HG03108 (cell line): ENCODE results near the gene PTPRN2.

Experiments
- ATAC-seq: cut with Tn5 transposase; IDR thresholded peaks from one replicate; pipeline ENCODE4 v1.9.1; 2021; ENCODE audit warnings: moderate library complexity; ENCODE audit not compliant: unreplicated experiment

Gene PTPRN2

DNA sequence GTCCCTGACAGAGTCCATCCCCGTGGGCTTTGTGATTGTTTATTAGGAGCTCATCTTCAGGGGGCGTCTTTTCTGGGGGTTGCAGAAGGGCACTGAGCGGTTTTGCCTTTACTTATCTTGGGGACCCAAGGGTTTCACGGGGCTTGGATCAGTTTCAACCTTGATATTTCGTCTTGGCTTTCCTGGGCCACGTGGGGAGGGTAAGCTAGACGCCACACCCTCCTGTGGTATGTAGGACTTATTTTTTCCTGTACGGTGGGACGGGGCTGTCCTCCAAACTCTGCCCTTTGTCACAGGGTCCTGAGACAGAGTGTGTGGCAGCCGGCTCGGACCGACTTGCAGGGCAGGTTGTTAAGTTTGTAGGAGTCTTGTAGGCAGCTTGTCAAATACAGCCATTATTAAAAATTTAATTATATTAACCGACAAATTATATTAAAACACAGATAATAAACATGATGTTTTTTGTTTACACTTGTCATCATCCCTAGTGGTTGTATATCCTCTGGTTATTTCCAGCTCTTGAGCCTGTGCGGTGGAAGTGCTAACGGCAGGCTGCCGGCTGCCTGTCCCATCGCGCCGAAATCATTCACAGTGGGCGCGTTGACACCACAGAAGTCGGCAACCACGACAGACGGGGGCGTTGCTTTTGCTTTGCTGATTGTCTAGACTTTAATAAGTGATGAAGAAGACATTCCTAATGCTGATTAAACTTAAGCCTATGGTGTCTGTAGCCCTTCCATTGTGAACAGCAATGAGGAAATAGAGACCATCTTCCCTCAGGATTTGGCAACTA, 1057.7 kb downstream of the PTPRN2 start:
- ATAC-seq: no peak

DNA sequence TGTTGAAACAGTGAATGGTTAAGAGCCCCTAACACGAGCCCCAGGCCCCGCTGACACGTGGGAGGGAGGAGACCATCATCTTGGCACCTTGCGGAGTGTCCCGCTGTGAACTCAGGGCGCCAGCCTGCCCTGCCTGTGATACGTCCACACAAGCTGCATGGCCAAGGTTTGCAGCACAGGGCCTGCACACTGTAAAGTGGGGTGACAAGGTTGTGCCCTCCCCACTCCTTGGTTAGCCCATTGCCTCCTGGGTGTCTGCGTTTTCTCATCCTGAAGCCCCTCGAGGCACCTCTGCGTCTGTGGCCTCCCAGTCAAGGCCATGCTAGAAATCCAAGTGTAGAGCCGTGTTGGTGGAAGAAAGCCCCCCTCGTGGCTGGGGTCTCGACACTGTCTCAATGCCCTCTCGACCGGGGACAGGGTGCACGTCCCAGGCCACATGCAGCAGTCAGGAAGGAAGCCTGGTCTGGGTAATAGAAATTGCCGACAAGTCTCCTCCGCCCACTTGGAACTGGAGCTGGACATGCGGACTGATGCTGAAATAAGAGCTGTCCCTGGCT, 1058.8 kb downstream of the PTPRN2 start:
- ATAC-seq: no peak

DNA sequence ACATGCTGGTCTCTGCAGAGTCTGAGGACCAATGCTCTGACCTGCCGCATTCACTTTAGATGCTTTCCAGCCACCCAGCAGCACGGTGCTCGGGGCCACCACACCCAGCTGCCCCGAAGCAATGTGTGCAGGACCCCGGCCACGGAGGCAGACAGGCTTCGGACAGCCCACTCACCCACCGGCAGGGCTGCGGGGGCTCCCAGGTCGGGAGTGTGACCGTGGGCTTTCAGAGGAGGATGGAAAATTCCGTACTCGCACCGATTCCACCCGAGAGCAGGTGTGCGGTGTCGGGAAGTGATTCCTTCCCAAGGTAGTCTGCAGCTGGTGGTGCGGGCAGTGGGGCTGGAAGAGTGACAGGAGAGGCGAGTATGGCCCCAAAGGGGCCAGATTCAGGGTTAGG, 1059.9 kb downstream of the PTPRN2 start:
- ATAC-seq: no peak

DNA sequence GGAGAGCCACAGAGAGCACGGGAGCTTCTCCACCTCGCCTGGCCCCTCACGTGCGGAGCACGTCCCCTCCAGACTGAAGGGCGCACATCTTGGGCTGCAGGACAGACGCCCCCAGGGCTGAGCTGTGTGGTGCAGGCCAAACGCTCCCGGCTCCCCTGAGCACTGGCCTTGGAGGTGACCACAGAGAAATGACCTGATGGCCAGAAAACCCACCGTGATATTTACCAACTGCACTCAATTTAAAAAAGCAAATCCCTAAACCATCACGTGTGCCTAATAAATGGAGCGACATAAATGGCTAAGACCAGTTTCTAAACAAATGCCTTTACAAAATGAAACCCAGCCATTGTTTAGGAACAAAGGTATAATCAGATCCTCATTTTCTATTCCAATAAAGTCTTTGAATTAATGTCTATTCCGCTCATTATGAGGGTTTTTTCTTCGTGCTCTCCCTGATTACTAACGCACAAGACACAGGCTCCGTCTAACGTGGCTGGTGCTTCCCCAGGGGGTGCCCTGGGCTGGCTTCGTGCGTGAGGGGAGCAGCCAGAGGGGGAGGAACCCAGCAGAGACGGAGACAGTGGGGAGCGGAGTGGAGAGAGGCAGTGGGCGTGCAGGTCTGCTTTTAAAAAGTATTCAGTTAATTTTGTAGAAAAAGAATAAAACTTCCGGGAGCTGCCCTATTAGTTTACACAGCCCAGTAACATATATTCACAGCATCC, 1060.5 kb downstream of the PTPRN2 start:
- ATAC-seq: no peak

- ATAC-seq: no peak
Measured at GRCh38 chr7:157526005-157526912, 1061.4 kb downstream of the PTPRN2 start.

DNA sequence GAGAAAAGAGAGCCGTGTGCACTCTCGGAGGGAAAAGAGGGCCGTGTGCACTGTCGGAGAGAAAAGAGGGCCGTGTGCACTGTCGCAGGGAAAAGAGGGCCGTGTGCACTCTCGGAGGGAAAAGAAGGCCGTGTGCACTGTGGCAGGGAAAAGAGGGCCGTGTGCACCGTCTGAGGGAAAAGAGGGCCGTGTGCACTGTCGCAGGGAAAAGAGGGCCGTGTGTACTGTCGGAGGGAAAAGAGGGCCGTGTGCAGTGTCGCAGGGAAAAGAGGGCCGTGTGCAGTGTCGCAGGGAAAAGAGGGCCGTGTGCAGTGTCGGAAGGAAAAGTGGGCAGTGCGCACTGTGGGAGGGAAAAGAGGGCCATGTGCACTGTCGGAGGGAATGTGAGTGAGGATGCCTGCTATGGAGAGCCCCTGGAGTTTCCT, 1062.1 kb downstream of the PTPRN2 start:
- no peak for ATAC-seq

DNA sequence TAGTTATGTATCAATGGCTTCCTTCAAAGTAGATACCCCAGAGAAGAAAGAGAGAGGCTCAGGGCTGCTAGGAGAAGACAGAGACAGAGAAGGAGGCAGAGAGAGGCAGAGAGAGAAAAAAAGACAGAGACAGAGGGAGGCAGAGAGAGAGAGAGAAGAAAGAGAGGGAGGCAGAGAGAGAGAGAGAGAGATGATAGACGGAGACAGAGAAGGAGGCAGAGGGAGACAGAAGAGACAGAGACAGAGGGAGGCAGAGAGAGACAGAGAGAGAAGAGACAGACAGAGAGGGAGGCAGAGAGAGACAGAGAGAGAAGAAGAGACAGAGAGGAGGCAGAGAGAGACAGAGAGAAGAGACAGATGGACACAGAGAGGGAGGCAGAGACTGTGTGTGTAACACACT, 1062.9 kb downstream of the PTPRN2 start:
- no peak for ATAC-seq

DNA sequence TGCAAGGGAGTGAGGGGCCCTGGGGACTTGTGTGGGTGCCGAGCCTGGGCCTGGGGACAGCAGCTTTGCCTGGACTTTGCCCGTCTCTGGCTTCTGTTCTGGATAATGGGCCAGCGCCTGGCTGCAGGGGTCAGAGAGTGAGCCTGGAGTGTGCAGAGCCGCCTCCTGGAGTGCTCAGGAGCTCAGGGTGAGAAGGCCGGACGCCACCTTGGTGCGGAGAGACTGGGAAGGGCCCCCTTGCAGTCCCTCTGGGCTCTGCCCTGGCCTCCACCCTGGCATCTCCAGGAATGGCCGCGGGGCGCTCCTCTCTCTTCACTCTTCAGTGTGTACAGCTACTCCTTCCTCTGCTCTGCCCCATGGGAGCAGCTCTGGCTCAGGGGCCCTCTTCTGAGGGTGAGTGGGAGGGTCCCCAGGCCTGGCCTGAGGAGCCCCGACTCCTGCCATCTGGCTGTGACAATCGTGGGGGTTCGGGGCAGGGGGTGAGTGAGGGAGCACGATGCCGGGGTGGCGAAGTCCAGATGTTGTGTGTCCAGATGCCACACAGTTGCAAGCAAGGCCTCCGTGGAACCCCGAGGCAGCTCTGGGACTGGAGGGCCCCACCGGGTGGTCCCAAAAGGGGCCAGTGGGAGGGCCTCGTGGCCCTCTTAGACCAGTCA, 1063.7 kb downstream of the PTPRN2 start:
- ATAC-seq: no peak

DNA sequence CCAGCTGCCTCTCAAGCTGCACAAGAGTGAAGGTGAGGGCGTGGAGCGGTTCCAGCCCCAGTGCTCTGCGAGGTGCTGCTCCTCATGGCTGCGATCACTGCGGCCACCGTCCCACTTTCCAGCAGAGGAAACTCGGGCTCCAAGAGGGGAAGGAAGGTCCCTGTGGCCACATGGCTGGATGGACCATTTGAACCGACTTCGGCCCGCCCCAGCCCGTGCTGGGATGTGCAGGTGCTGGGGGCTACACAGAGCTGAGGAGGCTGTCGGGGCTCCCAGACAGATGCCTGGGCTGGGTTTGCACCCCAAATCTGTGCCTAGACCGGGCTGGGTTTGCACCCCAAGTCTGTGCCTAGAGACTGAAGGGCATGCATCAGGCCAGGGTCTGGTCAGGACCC, 1064.3 kb downstream of the PTPRN2 start:
- no peak for ATAC-seq

DNA sequence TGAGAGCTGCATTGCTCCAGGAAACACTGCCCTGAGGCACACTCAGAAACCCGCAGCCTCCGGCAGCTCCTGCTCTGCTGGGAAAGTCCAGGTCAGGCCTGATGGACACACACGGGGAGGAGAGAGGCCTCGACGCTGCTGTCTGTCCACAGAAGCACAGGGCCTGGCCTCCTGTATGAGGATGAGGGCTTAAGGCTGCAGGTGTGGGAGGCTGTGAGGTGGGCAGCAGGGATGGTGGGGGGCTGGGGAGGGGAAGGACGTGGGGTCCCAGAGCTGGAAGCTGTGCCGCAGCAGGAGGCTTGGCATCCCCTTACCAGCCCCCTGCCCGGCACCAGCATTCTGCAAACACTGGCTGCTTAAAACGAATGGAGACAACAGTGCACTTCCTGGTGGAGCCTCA, 1064.7 kb downstream of the PTPRN2 start:
- no peak for ATAC-seq

DNA sequence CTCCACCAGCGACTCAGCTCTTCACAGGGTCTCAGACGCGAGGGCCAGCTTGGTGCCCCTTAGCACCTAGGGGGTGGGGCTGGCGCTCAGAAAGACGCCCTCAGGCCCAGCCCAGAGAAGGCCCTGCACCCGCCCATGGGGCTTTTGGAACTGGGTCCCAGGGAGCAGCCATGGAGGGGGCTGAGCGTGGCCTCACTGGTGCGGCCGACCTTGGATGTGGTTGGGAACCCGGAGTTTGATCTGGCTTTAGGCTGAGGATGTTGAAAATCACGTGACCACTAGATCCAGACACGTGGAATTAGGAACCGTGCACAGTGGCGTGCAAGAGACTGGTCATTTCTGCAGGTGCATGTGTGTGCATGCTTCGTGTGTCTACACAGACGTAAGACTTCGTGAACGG, 1065.4 kb downstream of the PTPRN2 start:
- no peak for ATAC-seq

GRCh38 chr7:157521752-157522151, 1065.9 kb downstream of the PTPRN2 start:
- ATAC-seq: no peak

- ATAC-seq: no peak
Measured at GRCh38 chr7:157521061-157521731, 1066.4 kb downstream of the PTPRN2 start.

DNA sequence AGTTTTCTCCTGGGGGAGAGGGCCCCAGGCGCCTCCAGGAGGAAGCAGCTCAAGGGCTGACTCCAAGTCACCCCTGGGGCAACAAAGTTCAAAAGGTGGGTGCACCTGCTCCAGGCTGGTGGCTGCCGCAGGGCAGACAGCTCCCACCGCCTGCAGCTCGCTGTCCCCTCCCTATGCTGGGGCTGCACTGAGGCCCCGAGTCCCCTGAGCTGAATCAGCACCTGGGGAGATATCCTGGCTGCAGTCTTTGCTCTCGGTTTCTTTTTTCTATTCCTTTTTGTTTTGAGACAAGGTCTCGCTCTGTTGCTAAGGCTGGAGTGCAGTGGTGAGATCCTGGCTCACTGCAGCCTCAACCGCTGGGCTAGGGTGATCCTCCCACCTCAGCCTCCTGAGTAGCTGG, 1067.4 kb downstream of the PTPRN2 start:
- peak; percentile 98 for ATAC-seq

- no peak for ATAC-seq
Measured at GRCh38 chr7:157519798-157520244, 1067.8 kb downstream of the PTPRN2 start.

- ATAC-seq: no peak
Measured at GRCh38 chr7:157519246-157519645, 1068.4 kb downstream of the PTPRN2 start.

DNA sequence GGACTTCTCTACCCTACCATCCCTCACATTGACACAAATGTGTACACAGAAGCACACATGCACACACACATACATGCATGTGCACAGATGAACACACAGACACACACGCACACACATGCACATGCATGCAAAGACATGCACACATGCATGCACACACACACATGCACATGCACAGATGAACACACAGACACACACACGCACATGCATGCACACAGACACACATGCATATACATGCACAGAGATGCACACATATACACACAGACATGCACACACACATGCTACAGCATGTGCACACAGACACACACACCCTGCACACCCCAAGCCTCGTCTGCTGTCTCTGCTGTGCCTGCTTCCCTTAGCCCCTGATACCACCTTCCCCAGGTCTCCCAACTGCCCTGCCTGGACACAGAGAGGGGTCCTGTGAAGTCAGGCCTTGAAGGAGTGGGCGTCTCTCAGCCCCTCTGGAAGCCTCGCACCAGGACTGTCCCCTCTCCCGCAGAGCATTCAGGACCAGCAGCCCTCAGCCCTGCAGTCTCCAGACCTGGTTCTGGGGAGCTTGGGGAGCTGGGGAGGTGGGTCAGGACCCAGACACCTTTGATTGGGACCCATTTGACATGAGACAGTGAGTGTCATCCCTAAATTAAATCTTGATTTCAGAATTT, 1069.0 kb downstream of the PTPRN2 start:
- no peak for ATAC-seq

DNA sequence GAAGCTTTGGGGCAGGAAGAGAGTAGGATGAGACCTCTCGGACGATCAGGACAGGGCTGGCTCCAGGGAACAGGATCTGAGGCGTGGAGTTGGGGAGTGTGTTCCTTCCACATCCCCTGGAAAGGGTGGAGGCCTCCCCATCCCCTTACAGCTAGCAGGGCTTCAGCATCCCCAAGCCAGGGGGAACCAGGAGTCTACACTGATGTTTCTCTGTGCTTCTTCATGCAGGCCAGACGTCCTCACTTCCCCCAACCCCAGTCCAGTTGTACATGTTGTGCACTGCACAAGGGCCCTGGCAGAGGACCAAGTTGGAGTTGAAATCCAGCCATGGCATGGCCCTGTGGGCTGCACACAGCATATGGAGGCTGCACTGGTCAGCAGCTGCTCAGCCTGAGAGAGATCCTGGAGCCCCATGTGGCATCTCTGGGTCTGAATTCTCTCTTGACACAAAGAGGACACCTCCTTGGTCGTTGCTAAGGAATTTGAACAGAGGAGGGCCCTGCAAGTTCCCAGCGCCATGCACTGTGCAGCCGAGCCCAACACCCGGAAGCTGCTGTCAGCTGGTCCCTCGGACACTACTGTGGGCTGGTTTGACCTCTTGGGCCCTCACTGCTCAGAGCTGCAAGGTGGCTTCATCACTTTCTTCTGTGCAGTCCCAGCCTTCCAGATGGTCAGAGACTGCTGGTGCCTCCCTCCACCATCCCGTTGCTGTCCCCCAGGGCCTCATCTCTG, 1069.7 kb downstream of the PTPRN2 start:
- no peak for ATAC-seq
